ENCODE results near the gene GABRR2. TPM values are rescaled to one million over a fixed set of nuclear protein-coding genes. Genes with fewer than 3 reads are reported as not detected.

The GABRR2 gene
- total and polyA plus RNA-seq, 10 of the 15 experiments (the other 5 are each of a cell fraction or from before 2014, with no cell fraction given) = 0.16 to 0.72 (median 0.32) TPM; not detected in 2

- 0 out of 2 replicates have a peak, but pooled peaks have one; percentile 5 for TF ChIP-seq MAX (IDR thresholded peaks at IDR 0.05; ENCODE audit: low read depth, low read length)
- no peak for TF ChIP-seq NRF1 (conservative IDR thresholded peaks at IDR 0.05; ENCODE audit: low read depth, low read length)
- no peak for TF ChIP-seq FOXK2 (IDR thresholded peaks at IDR 0.05)
- TF ChIP-seq ZNF274 (IDR thresholded peaks at IDR 0.05; ENCODE audit: insufficient read depth, insufficient read length) = no peak
- TF ChIP-seq RFX5 (IDR thresholded peaks at IDR 0.05; ENCODE audit: low read depth, low read length) = no peak
- TF ChIP-seq GABPA (IDR thresholded peaks at IDR 0.05; ENCODE audit: low read depth) = no peak
- no peak for TF ChIP-seq EZH2 (IDR thresholded peaks at IDR 0.05; ENCODE audit: borderline replicate concordance, control insufficient read depth, low read depth, low read length)
- no peak for TF ChIP-seq NFIC (IDR thresholded peaks at IDR 0.05; ENCODE audit: low read depth, low read length)
- TF ChIP-seq EP300 (IDR thresholded peaks at IDR 0.05; ENCODE audit: borderline replicate concordance in 1 of 2, control insufficient read depth in 1 of 2, low read depth in 2 of 2, low read length in 2 of 2) = peak in 1 of 2 experiments; percentile 23; a peak in 1 of 4 replicates
- no peak for TF ChIP-seq POU2F2 (IDR thresholded peaks at IDR 0.05; ENCODE audit: borderline replicate concordance, low read depth, low read length)
- peak; percentile 58 for TF ChIP-seq ZNF24 (IDR thresholded peaks at IDR 0.05)
- peak; percentile 87 for TF ChIP-seq CREB1 (IDR thresholded peaks at IDR 0.05; ENCODE audit: low read depth)
- TF ChIP-seq ZNF384 (IDR thresholded peaks at IDR 0.05; ENCODE audit: borderline replicate concordance, low read depth, low read length) = no peak
- TF ChIP-seq CUX1 (IDR thresholded peaks at IDR 0.05; ENCODE audit: insufficient replicate concordance, low read depth, low read length) = no peak
- TF ChIP-seq DPF2 (IDR thresholded peaks at IDR 0.05) = peak; percentile 91
- TF ChIP-seq ELK1 (IDR thresholded peaks at IDR 0.05; ENCODE audit: low read depth, low read length) = no peak
- TF ChIP-seq RB1 (IDR thresholded peaks at IDR 0.05; ENCODE audit: borderline replicate concordance) = peak; percentile 29; the same call in 1 of the 2 replicates
- peak; percentile 44; the same call in 1 of the 2 replicates for TF ChIP-seq TCF12 (IDR thresholded peaks at IDR 0.05; ENCODE audit: low read depth, low read length)
- TF ChIP-seq ZBTB33 (IDR thresholded peaks at IDR 0.05) = no peak
- TF ChIP-seq BCL11A (IDR thresholded peaks at IDR 0.05; ENCODE audit: low read depth, low read length) = no peak
- TF ChIP-seq TBL1XR1 (IDR thresholded peaks at IDR 0.05; ENCODE audit: low read depth, low read length) = no peak
Observed at GRCh38 chr6:89352278-89353117, 37.4 kb upstream of the GABRR2 start, which contains the start of gene UBE2J1 (continued).
